H1 (cell line): ENCODE data around the gene SLC35G2. TPM values are rescaled to one million over a fixed set of nuclear protein-coding genes. Genes with fewer than 3 reads are reported as not detected.

ENCODE experiments used
- CTCF ChIA-PET: fragments of 300-600 bp; sonication (Branson Sonifier 250); formaldehyde crosslinking; loops from one replicate; lab custom pipeline; 2021; ENCODE audit not compliant: partially characterized antibody; lab: Charles Lee
- POLR2A ChIA-PET: fragments of 300-600 bp; sonication (Branson Sonifier 250); formaldehyde crosslinking; loops from one replicate; lab custom pipeline; 2021; ENCODE audit warnings: inconsistent platforms; ENCODE audit not compliant: partially characterized antibody; lab: Charles Lee
- DNase-seq, 2 experiments: peaks; one replicate each; pipeline versions ENCODE4 v3.0.0 to v3.0.0-alpha.2; 2010 to 2022; ENCODE audit warnings: low spot score in 2 of 2, low read depth in 1 of 2, mixed read lengths in 1 of 2
- FAIRE-seq: peaks from 2 replicates; lab custom pipeline; 2011; peaks lifted over from hg19 to GRCh38; lab: Jason Lieb, UNC
- H2AFZ ChIP-seq: 2 replicates; pipeline ENCODE4 v1.8.1; 2012; ENCODE audit warnings: low read length, inconsistent platforms
- H2AK5ac ChIP-seq: 2 replicates; pipeline ENCODE4 v1.6.1; 2013; ENCODE audit warnings: low read depth, low read length
- H2BK120ac ChIP-seq: replicated peaks from 2 replicates; pipeline ENCODE3; 2013; ENCODE audit warnings: low read depth, low read length, inconsistent platforms
- H2BK12ac ChIP-seq: 2 replicates; pipeline ENCODE4 v1.6.1; 2013; ENCODE audit warnings: low read depth, low read length
- H2BK15ac ChIP-seq: 2 replicates; pipeline ENCODE4 v1.6.1; 2013; ENCODE audit warnings: low read length
- H2BK20ac ChIP-seq: 2 replicates; pipeline ENCODE4 v1.6.1; 2013; ENCODE audit warnings: low read length
- H2BK5ac ChIP-seq: 2 replicates; pipeline ENCODE4 v1.6.1; 2013; ENCODE audit warnings: low read depth, low read length
- H3K14ac ChIP-seq: 2 replicates; pipeline ENCODE4 v1.6.1; 2013; ENCODE audit warnings: inconsistent platforms; ENCODE audit not compliant: insufficient read length
- H3K18ac ChIP-seq: 2 replicates; pipeline ENCODE4 v1.6.1; 2013; ENCODE audit warnings: low read length; ENCODE audit errors: extremely low read depth
- H3K23ac ChIP-seq: 2 replicates; pipeline ENCODE4 v1.6.1; 2013; ENCODE audit warnings: inconsistent platforms; ENCODE audit not compliant: insufficient read length
- H3K23me2 ChIP-seq: 2 replicates; pipeline ENCODE4 v1.6.1; 2013; ENCODE audit warnings: low read depth, low read length
- H3K27ac ChIP-seq: 2 replicates; pipeline ENCODE4 v1.6.1; 2011; ENCODE audit warnings: low read depth, low read length, inconsistent platforms
- H3K27me3 ChIP-seq, 4 experiments: replicated peaks in 1 of 4; 1 replicate in 1 of 4; 2 replicates in 3 of 4; pipeline versions ENCODE4 v1.6.1 to v1.8.1; 2011 to 2013; ENCODE audit warnings: low read length in 3 of 4, mild to moderate bottlenecking in 3 of 4, inconsistent platforms in 2 of 4, mixed read lengths in 2 of 4, moderate library complexity in 1 of 4; ENCODE audit not compliant: control insufficient read depth in 3 of 4, insufficient read depth in 3 of 4; ENCODE audit errors: extremely low read depth in 1 of 4
- H3K36me3 ChIP-seq, 4 experiments: 2 replicates each; pipeline versions ENCODE4 v1.6.1 to v1.8.1; 2011 to 2013; ENCODE audit warnings: mild to moderate bottlenecking in 4 of 4, low read length in 3 of 4, moderate library complexity in 2 of 4, control low read depth in 1 of 4, inconsistent platforms in 1 of 4; ENCODE audit not compliant: insufficient read depth in 4 of 4, control insufficient read depth in 2 of 4
- H3K4ac ChIP-seq: replicated peaks from 2 replicates; pipeline ENCODE3; 2013; ENCODE audit warnings: low read length, low read depth, mixed read lengths, inconsistent platforms; ENCODE audit not compliant: insufficient read length
- H3K4me1 ChIP-seq, 4 experiments: replicated peaks in 1 of 4; 1 replicate in 1 of 4; 2 replicates in 3 of 4; pipeline versions ENCODE4 v1.6.1 to v1.8.1; 2011 to 2013; ENCODE audit warnings: low read length in 3 of 4, inconsistent platforms in 2 of 4, mixed read lengths in 1 of 4; ENCODE audit not compliant: insufficient read depth in 4 of 4, control insufficient read depth in 3 of 4
- H3K4me2 ChIP-seq, 2 experiments: 2 replicates each; pipeline versions ENCODE4 v1.6.1 to v1.8.1; 2011 to 2013; ENCODE audit warnings: low read depth in 2 of 2, low read length in 2 of 2, control low read depth in 1 of 2, inconsistent platforms in 1 of 2, mild to moderate bottlenecking in 1 of 2; ENCODE audit not compliant: insufficient read depth in 1 of 2
- H3K4me3 ChIP-seq, 4 experiments: fragments of 200-600, 300-600 bp in 1 of 4; sonication (generic), shearing (Covaris generic), sonication (Bioruptor Twin) in 1 of 4; 2 replicates each; pipeline versions ENCODE4 v1.5.1 to v1.8.1; 2011 to 2016; ENCODE audit warnings: low read length in 4 of 4, low read depth in 3 of 4, control low read depth in 2 of 4, inconsistent platforms in 2 of 4, mild to moderate bottlenecking in 2 of 4, mixed read lengths in 1 of 4, moderate library complexity in 1 of 4; ENCODE audit not compliant: insufficient read depth in 2 of 4; ENCODE audit errors: extremely low read depth in 1 of 4
- H3K56ac ChIP-seq: replicated peaks from 2 replicates; pipeline ENCODE3; 2013; ENCODE audit warnings: low read depth, mild to moderate bottlenecking, mixed read lengths, low read length, inconsistent platforms; ENCODE audit not compliant: insufficient read length
- H3K79me1 ChIP-seq: 2 replicates; pipeline ENCODE4 v1.6.1; 2013; ENCODE audit warnings: low read depth, low read length, control low read depth
- H3K79me2 ChIP-seq, 2 experiments: 2 replicates each; pipeline versions ENCODE4 v1.6.1 to v1.8.1; 2012 to 2013; ENCODE audit warnings: low read length in 2 of 2, mild to moderate bottlenecking in 2 of 2, inconsistent platforms in 1 of 2; ENCODE audit not compliant: insufficient read depth in 2 of 2, control insufficient read depth in 1 of 2
- H3K9ac ChIP-seq, 4 experiments: replicated peaks in 1 of 4; 1 replicate in 1 of 4; 2 replicates in 3 of 4; pipeline versions ENCODE4 v1.6.1 to v1.8.1; 2011 to 2013; ENCODE audit warnings: low read depth in 3 of 4, low read length in 3 of 4, control low read depth in 2 of 4, mild to moderate bottlenecking in 2 of 4, moderate library complexity in 2 of 4, inconsistent platforms in 1 of 4; ENCODE audit errors: extremely low read depth in 1 of 4
- H3K9me3 ChIP-seq, 2 experiments: 2 replicates each; pipeline versions ENCODE4 v1.6.1 to v1.8.1; 2012 to 2013; ENCODE audit warnings: mild to moderate bottlenecking in 2 of 2, moderate library complexity in 2 of 2, control low read depth in 1 of 2, inconsistent platforms in 1 of 2, low read depth in 1 of 2, low read length in 1 of 2, mixed read lengths in 1 of 2; ENCODE audit not compliant: insufficient read depth in 2 of 2
- H4K20me1 ChIP-seq, 2 experiments: replicated peaks in 1 of 2; 2 replicates each; pipeline versions ENCODE3 to v1.8.1; 2011 to 2013; ENCODE audit warnings: inconsistent platforms in 2 of 2, low read length in 2 of 2, mild to moderate bottlenecking in 1 of 2; ENCODE audit not compliant: insufficient read depth in 2 of 2, control insufficient read depth in 1 of 2
- H4K5ac ChIP-seq: 2 replicates; pipeline ENCODE4 v1.6.1; 2013; ENCODE audit warnings: low read length, low read depth, mixed read lengths, inconsistent platforms; ENCODE audit not compliant: insufficient read length
- H4K8ac ChIP-seq: 2 replicates; pipeline ENCODE4 v1.8.0; 2013; ENCODE audit warnings: mild to moderate bottlenecking, moderate library complexity, low read length, inconsistent platforms; ENCODE audit not compliant: insufficient read depth; ENCODE audit errors: extremely low read depth
- H4K91ac ChIP-seq: replicated peaks from 2 replicates; pipeline ENCODE3; 2013; ENCODE audit warnings: low read length, mixed read lengths, inconsistent platforms; ENCODE audit not compliant: insufficient read length
- SIX5 ChIP-seq: IDR thresholded peaks from 2 replicates; pipeline ENCODE4 v1.6.1; 2011; ENCODE audit warnings: mild to moderate bottlenecking, low read depth, low read length
- USF2 ChIP-seq: IDR thresholded peaks from 2 replicates; pipeline ENCODE4 v1.6.1; 2011; ENCODE audit warnings: low read length, improper control_type of control experiment
- ZNF274 ChIP-seq: IDR thresholded peaks from 2 replicates; pipeline ENCODE4 v1.7.0; 2012; ENCODE audit warnings: low read length, borderline replicate concordance; ENCODE audit errors: extremely low read depth
- WGBS, 2 experiments: shearing (Covaris generic) in 1 of 2; methylation state at CpG; one replicate each; pipeline versions ENCODE4 v1.1.6 to v1.1.7; 2013 to 2015; ENCODE audit warnings: low lambda C conversion rate in 2 of 2, mixed read lengths in 2 of 2, inconsistent platforms in 1 of 2, low coverage in 1 of 2, missing lambda C conversion rate in 1 of 2; ENCODE audit not compliant: insufficient replicate concordance in 2 of 2, insufficient coverage in 1 of 2, insufficient read length in 1 of 2; ENCODE audit errors: extremely low coverage in 1 of 2, missing lambda C conversion rate in 1 of 2; 5-methylcytosine and 5-hydroxymethylcytosine counted together
- polyA plus RNA-seq, 7 experiments: library from polyadenylated mRNA; depleted of rRNA in 3 of 7; stranded (reverse) in 5 of 7; unstranded in 2 of 7; fragments of >200 nt in 5 of 7; fragments of 200-250 nt in 2 of 7; gene quantifications; 1 replicate in 5 of 7; 2 replicates in 1 of 7; 4 replicates in 1 of 7; pipeline versions ENCODE4 v1.2.1 to v1.2.3, GENCODE V29; 2011 to 2013; ENCODE audit warnings: missing spikeins in 2 of 7, mixed read lengths in 2 of 7
- total RNA-seq: library from RNA; stranded (reverse); fragmentation: NEBNext Ultra II Directional; extraction: Animal tissue kit (Norgen Biotek cat#: 25700); gene quantifications from 2 replicates; pipeline ENCODE4 v1.2.1, GENCODE V29; 2021

SLC35G2 gene
- total and polyA plus RNA-seq, 2 of the 8 experiments (the other 6 are each of a cell fraction or from before 2014, with no cell fraction given) = 5.2 to 6.4 TPM

- H3K14ac ChIP-seq = no peak overlapping the region
- H3K9me3 ChIP-seq = no peaks in the 10 kb centered on the region
- peaks cover 7 to 87% of the 10 kb centered on the region in 2 experiments; a peak in 3 of 4 replicates for H3K79me2 ChIP-seq
- H3K4me2 ChIP-seq = no peak overlapping the region
- no peak overlapping the region for H2BK15ac ChIP-seq
- no peak overlapping the region for H4K91ac ChIP-seq
- H3K4me3 ChIP-seq = no peak overlapping the region
- H3K23ac ChIP-seq = no peak overlapping the region
- H3K9ac ChIP-seq = no peak overlapping the region
- H3K36me3 ChIP-seq = no peaks in the 10 kb centered on the region
- no peak overlapping the region for H2BK120ac ChIP-seq
- H4K20me1 ChIP-seq = peaks cover 0 to 1% of the 10 kb centered on the region in 2 experiments
- no peak overlapping the region for H3K56ac ChIP-seq
- no peak for DNase-seq
- H2BK5ac ChIP-seq = no peak overlapping the region
- H3K27me3 ChIP-seq = no peaks in the 10 kb centered on the region
- no peak overlapping the region for H3K27ac ChIP-seq
- no peak overlapping the region for H4K8ac ChIP-seq
- ChIA-PET CTCF (interaction anchor here (0.6 kb wide), 1 partner anchor 1306 kb away, joined by 3 read pairs; no protein-coding TSS in a partner anchor), POLR2A (no interaction called here)
- H3K4ac ChIP-seq = no peak overlapping the region
- no peak overlapping the region for H2BK20ac ChIP-seq
- no peak for FAIRE-seq
- H2AFZ ChIP-seq = no peak overlapping the region
- peaks cover 7% of the 10 kb centered on the region for H3K79me1 ChIP-seq
- WGBS, 2 experiments = 89% methylated on average over 1 of the region's 1 CpG; no CpG with 5 or more reads in 1 of the 2 experiments
- H3K18ac ChIP-seq = no peak overlapping the region
- H2AK5ac ChIP-seq = no peak overlapping the region
- H3K4me1 ChIP-seq = no peaks in the 10 kb centered on the region
- TF ChIP-seq SIX5 (peak; percentile 40; the same call in 1 of the 2 replicates), USF2 (peak; percentile 68), ZNF274 (no peak)
- H2BK12ac ChIP-seq = no peak overlapping the region
- no peak overlapping the region for H4K5ac ChIP-seq
- H3K23me2 ChIP-seq = no peaks in the 10 kb centered on the region
Measured at GRCh38 chr3:136882571-136882970, 63.6 kb downstream of the SLC35G2 start.
